Fibroblast of villous mesenchyme (primary cell): ENCODE measurements around the gene RARA. TPM values are rescaled to one million over a fixed set of nuclear protein-coding genes. Genes with fewer than 3 reads are reported as not detected.

Experiments
- DNase-seq: peaks from one replicate; pipeline ENCODE4 v3.0.0-alpha.2; 2010; ENCODE audit warnings: low read depth
- H3K4me3 ChIP-seq: 2 replicates; pipeline ENCODE4 v1.5.1; 2011; ENCODE audit warnings: low read depth, mild to moderate bottlenecking, low read length
- CTCF ChIP-seq: IDR thresholded peaks from 2 replicates; pipeline ENCODE4 v1.5.1; 2012; ENCODE audit warnings: low read depth, mild to moderate bottlenecking, low read length; ENCODE audit not compliant: insufficient read depth
- total RNA-seq: library from RNA; depleted of rRNA; stranded (reverse); fragments of >200 nt; gene quantifications from 2 replicates; pipeline ENCODE4 v1.2.3, GENCODE V29; 2012

RARA gene
- total RNA-seq, 1 donor, result 20.3 TPM

- no peak for TF ChIP-seq CTCF
- no peak for DNase-seq
- H3K4me3 ChIP-seq, result peak overlapping the region; percentile 35
Measured at GRCh38 chr17:40320756-40321523, 12.0 kb downstream of the RARA start.

GRCh38 chr17:40321524-40321929 is 12.5 kb downstream of the RARA start:
- H3K4me3 ChIP-seq, result peak overlapping the region; percentile 44
- no peak for TF ChIP-seq CTCF
- DNase-seq, result no peak

- H3K4me3 ChIP-seq, result peak overlapping the region; percentile 44
- DNase-seq, result no peak
- TF ChIP-seq CTCF, result no peak
Measured at GRCh38 chr17:40321961-40322357, 13.0 kb downstream of the RARA start.

DNA sequence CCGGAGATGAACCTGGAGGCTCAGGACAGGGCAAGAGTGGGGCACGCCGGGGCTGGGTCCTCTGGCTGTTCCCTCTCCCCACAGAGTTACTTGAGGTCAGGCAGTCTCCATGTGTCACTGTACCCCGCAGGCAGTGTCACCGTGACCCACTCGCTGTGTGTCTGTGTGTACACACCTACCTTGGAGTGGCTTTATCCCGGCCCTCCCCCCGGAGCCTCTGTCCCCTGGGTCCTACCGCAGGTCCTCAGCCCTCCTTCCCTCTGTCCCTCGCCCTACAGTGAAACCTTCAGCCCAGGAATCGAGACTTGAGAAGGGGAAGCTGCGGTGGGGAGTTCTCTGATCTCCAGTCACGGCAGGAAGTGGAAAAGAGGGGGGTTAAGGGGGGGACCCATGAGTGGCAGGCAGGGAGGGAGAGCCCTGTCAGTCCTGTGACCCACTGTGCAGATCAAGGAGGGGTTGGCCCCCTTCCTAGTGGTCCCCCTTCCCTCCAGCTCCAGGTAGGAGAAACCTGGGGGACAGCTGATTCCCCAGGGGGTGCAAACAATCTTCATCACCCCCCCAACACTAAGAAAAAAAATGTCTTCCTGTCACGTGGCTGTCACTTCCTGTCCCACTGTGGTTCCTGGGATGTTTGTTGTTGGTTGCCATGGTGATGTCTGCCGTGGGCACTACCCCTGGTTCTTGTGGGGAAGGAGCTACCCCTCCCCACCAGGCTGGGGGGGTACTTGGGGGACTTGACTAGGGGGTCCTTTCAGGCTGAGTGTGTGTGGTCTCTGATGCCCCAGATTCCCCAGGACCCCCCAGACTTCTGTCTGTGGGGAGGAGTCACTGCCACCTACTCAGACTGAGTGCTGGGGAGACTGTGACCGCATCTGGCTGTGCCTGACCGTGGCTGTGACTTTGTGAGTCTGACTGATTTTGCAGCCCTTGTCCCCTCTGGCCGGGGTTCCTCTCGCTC is 13.7 kb downstream of the RARA start:
- TF ChIP-seq CTCF, result no peak
- peak overlapping the region; percentile 44 for H3K4me3 ChIP-seq
- DNase-seq, result peak; percentile 72

DNA sequence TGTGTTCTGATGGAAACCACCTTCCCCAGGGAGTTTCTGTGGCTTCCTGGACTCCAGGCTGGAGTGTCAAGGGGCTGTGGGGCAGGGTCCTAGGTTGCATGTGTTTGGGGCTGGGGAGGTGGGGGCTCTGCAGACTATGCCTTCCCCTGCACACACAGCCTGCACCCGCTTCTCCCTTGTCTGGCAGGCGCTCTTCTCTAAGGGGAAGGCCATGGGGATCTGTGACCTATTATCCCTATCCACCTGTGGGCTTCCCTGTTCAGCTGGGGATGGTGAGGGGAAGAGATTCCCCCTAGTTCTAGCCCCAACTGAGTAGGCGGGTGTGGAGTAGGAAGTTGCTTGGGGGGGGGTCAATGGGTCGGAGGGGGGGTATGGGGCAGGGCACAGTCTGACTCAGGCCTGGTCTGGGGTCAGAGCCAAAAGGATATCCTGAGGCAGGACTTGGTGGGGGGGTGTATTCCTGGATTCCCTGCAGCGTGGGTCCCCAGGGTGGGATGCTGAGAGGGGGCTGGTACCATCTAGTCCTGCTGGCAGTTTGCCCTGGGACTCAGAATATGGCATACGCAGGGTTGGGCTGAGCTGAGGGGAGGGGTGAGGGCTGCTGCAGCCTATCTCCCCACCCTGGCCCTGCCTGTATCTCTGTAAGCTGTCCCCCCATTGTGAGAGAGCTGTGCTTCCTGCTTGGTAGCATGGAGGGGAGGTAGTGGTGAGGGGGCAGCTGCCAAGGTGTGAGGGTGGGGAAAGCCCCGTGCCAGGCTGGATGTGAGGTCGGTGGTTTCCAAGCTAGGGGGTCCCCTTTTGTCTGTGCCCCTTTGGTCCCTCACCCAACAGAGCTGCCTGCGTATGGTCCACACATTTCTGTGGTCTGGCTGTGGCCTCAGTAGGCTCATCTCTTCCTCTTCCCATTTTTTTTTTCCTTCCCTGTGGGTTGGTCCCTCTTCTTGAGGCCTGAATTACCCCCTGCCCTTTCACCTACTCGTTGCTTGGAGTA is 14.7 kb downstream of the RARA start:
- no peak for DNase-seq
- H3K4me3 ChIP-seq, result no peak overlapping the region
- no peak for TF ChIP-seq CTCF
